Renal cortical epithelial cell (primary cell): ENCODE measurements around the gene GAS5. TPM values are rescaled to one million over a fixed set of nuclear protein-coding genes. Genes with fewer than 3 reads are reported as not detected.

Source experiments
- DNase-seq: peaks from one replicate; pipeline ENCODE4 v3.0.0-alpha.2; 2011; ENCODE audit warnings: low read depth
- total RNA-seq: library from RNA; depleted of rRNA; stranded (reverse); fragments of >200 nt; gene quantifications from 2 replicates; pipeline ENCODE4 v1.2.3, GENCODE V29; 2014

The GAS5 gene
- total RNA-seq, 1 donor from 2014 or later = 249 TPM

GRCh38 chr1:173824315-173825081, 43.3 kb downstream of the GAS5 start, which contains the start of the genes CENPL and DARS2:
CENPL (minus strand) TSS chr1:173824883; CDS start chr1:173811299, 13,584 bp downstream.
DARS2 (plus strand) TSS chr1:173824673; CDS start chr1:173825230, 557 bp downstream.
- peak; percentile 97 for DNase-seq

- DNase-seq = peak; percentile 19
Measured at GRCh38 chr1:173823781-173824314, 43.9 kb downstream of the GAS5 start.

- no peak for DNase-seq
Measured at GRCh38 chr1:173821680-173822079, 46.1 kb downstream of the GAS5 start.

DNA sequence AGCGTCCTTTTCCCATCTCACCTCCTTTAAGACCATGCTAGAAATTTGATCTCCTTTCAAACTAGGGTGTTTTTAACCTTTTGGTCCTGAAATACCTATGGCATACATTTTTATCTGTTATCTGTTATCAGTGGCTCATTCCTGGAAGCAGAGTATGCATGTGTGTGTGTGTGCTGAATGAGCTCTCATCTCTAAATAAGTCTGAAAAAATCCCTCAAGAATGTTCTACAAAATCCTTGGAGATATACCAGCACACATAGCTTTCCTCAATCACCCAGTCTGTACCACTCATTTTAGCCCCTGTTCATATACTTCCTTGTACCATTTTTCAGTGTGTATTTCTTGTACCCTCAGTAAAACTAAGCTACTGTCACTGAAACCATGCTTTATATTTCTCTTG, 49.3 kb downstream of the GAS5 start:
- no peak for DNase-seq

Other genes starting within 250 kb of the GAS5 start
- gene TEX50, start 232.7 kb downstream of the GAS5 start, total RNA-seq = not detected in 2 replicates
- 1.4 and 17.4 TPM in 2 replicates for gene ANKRD45, start 198.1 kb downstream of the GAS5 start, total RNA-seq
- gene KLHL20, start 153.0 kb downstream of the GAS5 start, total RNA-seq = 27.4 and 32.1 TPM in 2 replicates
- 27.4 and 33.0 TPM in 2 replicates for gene DARS2, start 43.3 kb downstream of the GAS5 start, total RNA-seq
- gene CENPL, start 43.1 kb downstream of the GAS5 start, total RNA-seq = 9.4 and 14.6 TPM in 2 replicates
- 4.9 and 14.5 TPM in 2 replicates for gene ZBTB37, start 391 bp upstream of the GAS5 start, total RNA-seq
- gene SERPINC1, start 49.3 kb upstream of the GAS5 start, total RNA-seq = 0.35 TPM in 1 of 2 replicates, not detected in the other
- gene RC3H1, start 154.4 kb upstream of the GAS5 start, total RNA-seq = 33.0 and 56.4 TPM in 2 replicates